SK-N-SH (cell line): ENCODE measurements around the gene EBLN1. TPM values are rescaled to one million over a fixed set of nuclear protein-coding genes. Genes with fewer than 3 reads are reported as not detected.

Source experiments
- CTCF ChIA-PET: fragments of 300-600, 350-600 bp; formaldehyde crosslinking; extraction: SDS; loops from one replicate; lab custom pipeline; 2021; lab: Yijun Ruan, JAX
- POLR2A ChIA-PET: fragments of 350-600 bp; sonication (Branson Sonifier 250); formaldehyde crosslinking; extraction: SDS; loops from one replicate; lab custom pipeline; 2020; ENCODE audit warnings: antibody characterized with exemption, inconsistent platforms; lab: Yijun Ruan, JAX
- DNase-seq: peaks from one replicate; pipeline ENCODE4 v3.0.0; 2012
- H2AFZ ChIP-seq: fragments of 200-600 bp; sonication (generic); 2 replicates; pipeline ENCODE4 v1.8.1; 2016; ENCODE audit warnings: antibody characterized with exemption, mild to moderate bottlenecking, low read depth
- H3F3A ChIP-seq: fragments of 200-600 bp; sonication (generic); replicated peaks from 2 replicates; pipeline ENCODE3; 2016; ENCODE audit warnings: antibody characterized with exemption, mild to moderate bottlenecking; ENCODE audit not compliant: insufficient read depth
- H3K27ac ChIP-seq, 2 experiments: fragments of 200-500 bp in 1 of 2; fragments of 200-600 bp in 1 of 2; sonication (Bioruptor generic) in 1 of 2; sonication (generic), shearing (Covaris generic) in 1 of 2; 2 replicates each; pipeline versions ENCODE4 v1.5.1 to v1.6.1; 2014 to 2016; ENCODE audit warnings: low read depth in 2 of 2, inconsistent platforms in 1 of 2, low read length in 1 of 2, mild to moderate bottlenecking in 1 of 2, mixed read lengths in 1 of 2
- H3K27me3 ChIP-seq: fragments of 200-600 bp; sonication (generic), shearing (Covaris generic); 2 replicates; pipeline ENCODE4 v1.6.1; 2016; ENCODE audit warnings: mixed run types; ENCODE audit not compliant: insufficient read depth
- H3K36me3 ChIP-seq, 2 experiments: fragments of 200-500 bp in 1 of 2; fragments of 200-600 bp in 1 of 2; sonication (Bioruptor generic) in 1 of 2; sonication (generic) in 1 of 2; replicated peaks in 1 of 2; 2 replicates each; pipeline versions ENCODE3 to v1.5.1; 2014 to 2016; ENCODE audit warnings: low read length in 1 of 2, mild to moderate bottlenecking in 1 of 2; ENCODE audit not compliant: insufficient read depth in 2 of 2, control insufficient read depth in 1 of 2
- H3K4me1 ChIP-seq, 2 experiments: fragments of 200-500 bp in 1 of 2; fragments of 200-600 bp in 1 of 2; sonication (Bioruptor generic) in 1 of 2; sonication (generic), shearing (Covaris generic) in 1 of 2; 2 replicates each; pipeline versions ENCODE4 v1.5.1 to v1.6.1; 2014 to 2016; ENCODE audit warnings: low read depth in 1 of 2, low read length in 1 of 2, mixed run types in 1 of 2; ENCODE audit not compliant: insufficient read depth in 2 of 2, control insufficient read depth in 1 of 2
- H3K4me2 ChIP-seq: fragments of 200-600 bp; sonication (generic), shearing (Covaris generic); 2 replicates; pipeline ENCODE4 v1.6.1; 2017; ENCODE audit warnings: mixed run types
- H3K4me3 ChIP-seq, 2 experiments: fragments of 200-500 bp in 1 of 2; fragments of 200-600 bp in 1 of 2; sonication (Bioruptor generic) in 1 of 2; sonication (generic), shearing (Covaris generic) in 1 of 2; 2 replicates each; pipeline versions ENCODE4 v1.5.1 to v1.8.1; 2014 to 2016; ENCODE audit warnings: low read depth in 2 of 2, inconsistent platforms in 1 of 2, low read length in 1 of 2, mild to moderate bottlenecking in 1 of 2, mixed read lengths in 1 of 2, moderate library complexity in 1 of 2
- H3K79me2 ChIP-seq: fragments of 200-600 bp; sonication (generic); 2 replicates; pipeline ENCODE4 v1.8.1; 2017; ENCODE audit warnings: mild to moderate bottlenecking; ENCODE audit not compliant: insufficient read depth
- H3K9ac ChIP-seq: fragments of 200-600 bp; sonication (generic); 2 replicates; pipeline ENCODE4 v1.6.1; 2017; ENCODE audit warnings: mixed run types
- H3K9me2 ChIP-seq: fragments of 200-600 bp; sonication (generic); 2 replicates; pipeline ENCODE4 v1.6.1; 2017; ENCODE audit warnings: mixed run types
- H3K9me3 ChIP-seq: fragments of 200-600 bp; sonication (generic); 2 replicates; pipeline ENCODE4 v1.6.1; 2017; ENCODE audit warnings: mixed run types, mild to moderate bottlenecking, moderate library complexity
- H4K20me1 ChIP-seq: fragments of 200-600 bp; sonication (generic); 2 replicates; pipeline ENCODE4 v1.6.1; 2017; ENCODE audit warnings: mild to moderate bottlenecking, mixed run types; ENCODE audit not compliant: insufficient read depth
- CHD2 ChIP-seq: fragments of 150-350 bp; IDR thresholded peaks from 2 replicates; pipeline ENCODE4 v1.6.1; 2018; ENCODE audit warnings: low read length; ENCODE audit not compliant: partially characterized antibody
- EP300 ChIP-seq, 2 experiments: IDR thresholded peaks; 2 replicates each; pipeline versions ENCODE4 v1.4.0 to v1.6.1; 2012; ENCODE audit warnings: borderline replicate concordance in 1 of 2, low read depth in 1 of 2, low read length in 1 of 2
- EZH2phosphoT487 ChIP-seq: fragments of 200-600 bp; sonication (generic); IDR thresholded peaks from 2 replicates; pipeline ENCODE4 v1.6.1; 2017; ENCODE audit warnings: low read depth, mixed run types, mild to moderate bottlenecking, antibody characterized with exemption, moderate library complexity, borderline replicate concordance
- FOSL2 ChIP-seq: IDR thresholded peaks from 2 replicates; pipeline ENCODE4 v1.4.0; 2012; ENCODE audit warnings: low read depth, mild to moderate bottlenecking, moderate library complexity, borderline replicate concordance
- FOXJ3 ChIP-seq: sonication (generic); formaldehyde crosslinking; IDR thresholded peaks from 2 replicates; pipeline ENCODE4 v1.5.1; 2020; ENCODE audit warnings: mild to moderate bottlenecking, missing genetic modification reagents
- FOXM1 ChIP-seq: IDR thresholded peaks from 2 replicates; pipeline ENCODE4 v1.4.0; 2012; ENCODE audit warnings: low read depth, mild to moderate bottlenecking
- GATA2 ChIP-seq: sonication (generic); formaldehyde crosslinking; IDR thresholded peaks from 2 replicates; pipeline ENCODE4 v1.5.0; 2020; ENCODE audit warnings: mild to moderate bottlenecking, missing genetic modification reagents
- JUND ChIP-seq: IDR thresholded peaks from 2 replicates; pipeline ENCODE4 v1.4.0; 2012
- NFIC ChIP-seq: IDR thresholded peaks from 2 replicates; pipeline ENCODE4 v1.4.0; 2012; ENCODE audit warnings: borderline replicate concordance
- NRF1 ChIP-seq: IDR thresholded peaks from 2 replicates; pipeline ENCODE4 v1.6.1; 2012; ENCODE audit warnings: low read depth, mild to moderate bottlenecking, low read length
- RFX5 ChIP-seq: IDR thresholded peaks from 2 replicates; pipeline ENCODE4 v1.6.1; 2012; ENCODE audit warnings: mild to moderate bottlenecking, improper control_type of control experiment, low read length
- SIN3A ChIP-seq: IDR thresholded peaks from 2 replicates; pipeline ENCODE4 v1.6.1; 2012; ENCODE audit warnings: low read depth, mild to moderate bottlenecking, low read length, moderate library complexity, borderline replicate concordance
- WGBS: methylation state at CpG from one replicate; pipeline ENCODE4 v1.1.6; 2017; ENCODE audit warnings: low lambda C conversion rate; 5-methylcytosine and 5-hydroxymethylcytosine counted together
- polyA plus RNA-seq, 3 experiments: library from polyadenylated mRNA; depleted of rRNA; stranded (reverse); fragments of >200 nt; gene quantifications; 2 replicates each; pipeline ENCODE4 v1.2.3, GENCODE V29; 2012
- TF ChIP-seq, protein P1 (sequence below): IDR thresholded peaks from 2 replicates; pipeline ENCODE4 v1.6.1; 2012; ENCODE audit warnings: mild to moderate bottlenecking, low read depth, low read length, moderate library complexity
- TF ChIP-seq, protein P2 (sequence below): fragments of 200-600 bp; sonication (generic); IDR thresholded peaks from 2 replicates; pipeline ENCODE4 v1.6.1; 2017; ENCODE audit warnings: antibody characterized with exemption, mild to moderate bottlenecking, moderate library complexity
- TF ChIP-seq, protein P3 (sequence below): fragments of 150-350 bp; IDR thresholded peaks from 2 replicates; pipeline ENCODE4 v1.6.1; 2017; ENCODE audit warnings: antibody characterized with exemption, low read length, low read depth, borderline replicate concordance
- TF ChIP-seq, protein P4 (sequence below): IDR thresholded peaks from 2 replicates; pipeline ENCODE4 v1.4.0; 2012; ENCODE audit warnings: low read depth, borderline replicate concordance

EBLN1 gene
- polyA plus RNA-seq, 1 of the 3 experiments (the other 2 are of a cell fraction), result not detected

- no peak for TF ChIP-seq JUND
- TF ChIP-seq, protein P1, sequence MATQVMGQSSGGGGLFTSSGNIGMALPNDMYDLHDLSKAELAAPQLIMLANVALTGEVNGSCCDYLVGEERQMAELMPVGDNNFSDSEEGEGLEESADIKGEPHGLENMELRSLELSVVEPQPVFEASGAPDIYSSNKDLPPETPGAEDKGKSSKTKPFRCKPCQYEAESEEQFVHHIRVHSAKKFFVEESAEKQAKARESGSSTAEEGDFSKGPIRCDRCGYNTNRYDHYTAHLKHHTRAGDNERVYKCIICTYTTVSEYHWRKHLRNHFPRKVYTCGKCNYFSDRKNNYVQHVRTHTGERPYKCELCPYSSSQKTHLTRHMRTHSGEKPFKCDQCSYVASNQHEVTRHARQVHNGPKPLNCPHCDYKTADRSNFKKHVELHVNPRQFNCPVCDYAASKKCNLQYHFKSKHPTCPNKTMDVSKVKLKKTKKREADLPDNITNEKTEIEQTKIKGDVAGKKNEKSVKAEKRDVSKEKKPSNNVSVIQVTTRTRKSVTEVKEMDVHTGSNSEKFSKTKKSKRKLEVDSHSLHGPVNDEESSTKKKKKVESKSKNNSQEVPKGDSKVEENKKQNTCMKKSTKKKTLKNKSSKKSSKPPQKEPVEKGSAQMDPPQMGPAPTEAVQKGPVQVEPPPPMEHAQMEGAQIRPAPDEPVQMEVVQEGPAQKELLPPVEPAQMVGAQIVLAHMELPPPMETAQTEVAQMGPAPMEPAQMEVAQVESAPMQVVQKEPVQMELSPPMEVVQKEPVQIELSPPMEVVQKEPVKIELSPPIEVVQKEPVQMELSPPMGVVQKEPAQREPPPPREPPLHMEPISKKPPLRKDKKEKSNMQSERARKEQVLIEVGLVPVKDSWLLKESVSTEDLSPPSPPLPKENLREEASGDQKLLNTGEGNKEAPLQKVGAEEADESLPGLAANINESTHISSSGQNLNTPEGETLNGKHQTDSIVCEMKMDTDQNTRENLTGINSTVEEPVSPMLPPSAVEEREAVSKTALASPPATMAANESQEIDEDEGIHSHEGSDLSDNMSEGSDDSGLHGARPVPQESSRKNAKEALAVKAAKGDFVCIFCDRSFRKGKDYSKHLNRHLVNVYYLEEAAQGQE, result no peak
- TF ChIP-seq RFX5, result no peak
- no peak for TF ChIP-seq NFIC
- no peak for TF ChIP-seq EP300 (IDR thresholded peaks at IDR 0.05; ENCODE audit: borderline replicate concordance in 1 of 2, low read depth in 1 of 2, low read length in 1 of 2)
- TF ChIP-seq, protein P2, sequence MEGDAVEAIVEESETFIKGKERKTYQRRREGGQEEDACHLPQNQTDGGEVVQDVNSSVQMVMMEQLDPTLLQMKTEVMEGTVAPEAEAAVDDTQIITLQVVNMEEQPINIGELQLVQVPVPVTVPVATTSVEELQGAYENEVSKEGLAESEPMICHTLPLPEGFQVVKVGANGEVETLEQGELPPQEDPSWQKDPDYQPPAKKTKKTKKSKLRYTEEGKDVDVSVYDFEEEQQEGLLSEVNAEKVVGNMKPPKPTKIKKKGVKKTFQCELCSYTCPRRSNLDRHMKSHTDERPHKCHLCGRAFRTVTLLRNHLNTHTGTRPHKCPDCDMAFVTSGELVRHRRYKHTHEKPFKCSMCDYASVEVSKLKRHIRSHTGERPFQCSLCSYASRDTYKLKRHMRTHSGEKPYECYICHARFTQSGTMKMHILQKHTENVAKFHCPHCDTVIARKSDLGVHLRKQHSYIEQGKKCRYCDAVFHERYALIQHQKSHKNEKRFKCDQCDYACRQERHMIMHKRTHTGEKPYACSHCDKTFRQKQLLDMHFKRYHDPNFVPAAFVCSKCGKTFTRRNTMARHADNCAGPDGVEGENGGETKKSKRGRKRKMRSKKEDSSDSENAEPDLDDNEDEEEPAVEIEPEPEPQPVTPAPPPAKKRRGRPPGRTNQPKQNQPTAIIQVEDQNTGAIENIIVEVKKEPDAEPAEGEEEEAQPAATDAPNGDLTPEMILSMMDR, result no peak
- TF ChIP-seq CHD2, result no peak
- no peak for TF ChIP-seq GATA2 (CRISPR knock-in tag)
- TF ChIP-seq NRF1, result no peak
- no peak for TF ChIP-seq FOXJ3 (CRISPR knock-in tag)
- TF ChIP-seq EZH2phosphoT487, result no peak
- no peak for TF ChIP-seq FOXM1
- TF ChIP-seq, protein P3, sequence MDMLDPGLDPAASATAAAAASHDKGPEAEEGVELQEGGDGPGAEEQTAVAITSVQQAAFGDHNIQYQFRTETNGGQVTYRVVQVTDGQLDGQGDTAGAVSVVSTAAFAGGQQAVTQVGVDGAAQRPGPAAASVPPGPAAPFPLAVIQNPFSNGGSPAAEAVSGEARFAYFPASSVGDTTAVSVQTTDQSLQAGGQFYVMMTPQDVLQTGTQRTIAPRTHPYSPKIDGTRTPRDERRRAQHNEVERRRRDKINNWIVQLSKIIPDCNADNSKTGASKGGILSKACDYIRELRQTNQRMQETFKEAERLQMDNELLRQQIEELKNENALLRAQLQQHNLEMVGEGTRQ, result no peak
- TF ChIP-seq FOSL2, result no peak
- TF ChIP-seq, protein P4, sequence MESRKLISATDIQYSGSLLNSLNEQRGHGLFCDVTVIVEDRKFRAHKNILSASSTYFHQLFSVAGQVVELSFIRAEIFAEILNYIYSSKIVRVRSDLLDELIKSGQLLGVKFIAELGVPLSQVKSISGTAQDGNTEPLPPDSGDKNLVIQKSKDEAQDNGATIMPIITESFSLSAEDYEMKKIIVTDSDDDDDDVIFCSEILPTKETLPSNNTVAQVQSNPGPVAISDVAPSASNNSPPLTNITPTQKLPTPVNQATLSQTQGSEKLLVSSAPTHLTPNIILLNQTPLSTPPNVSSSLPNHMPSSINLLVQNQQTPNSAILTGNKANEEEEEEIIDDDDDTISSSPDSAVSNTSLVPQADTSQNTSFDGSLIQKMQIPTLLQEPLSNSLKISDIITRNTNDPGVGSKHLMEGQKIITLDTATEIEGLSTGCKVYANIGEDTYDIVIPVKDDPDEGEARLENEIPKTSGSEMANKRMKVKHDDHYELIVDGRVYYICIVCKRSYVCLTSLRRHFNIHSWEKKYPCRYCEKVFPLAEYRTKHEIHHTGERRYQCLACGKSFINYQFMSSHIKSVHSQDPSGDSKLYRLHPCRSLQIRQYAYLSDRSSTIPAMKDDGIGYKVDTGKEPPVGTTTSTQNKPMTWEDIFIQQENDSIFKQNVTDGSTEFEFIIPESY, result no peak
- no peak for TF ChIP-seq SIN3A
- Histone ChIP-seq H3K9me3 (no peaks in the 10 kb centered on the region), H3K9me2 (no peaks in the 10 kb centered on the region), H3K36me3 (no peaks in the 10 kb centered on the region), H3K27ac (no peak overlapping the region), H3K27me3 (no peaks in the 10 kb centered on the region), H3K4me3 (no peak overlapping the region), H3F3A (no peaks in the 10 kb centered on the region), H4K20me1 (no peaks in the 10 kb centered on the region), H3K4me2 (no peak overlapping the region), H3K4me1 (no peaks in the 10 kb centered on the region), H3K9ac (no peak overlapping the region), H3K79me2 (no peaks in the 10 kb centered on the region), H2AFZ (no peak overlapping the region)
- WGBS, result 70% methylated on average over 5 of the region's 5 CpGs
- ChIA-PET CTCF (interaction anchor here (1.0 kb wide), 1 partner anchor 231 kb away, joined by 3 read pairs; no protein-coding TSS in a partner anchor), POLR2A (no interaction called here)
- DNase-seq, result no peak
These were observed 4.7 kb upstream of the EBLN1 start for GRCh38 chr10:22222236-22223190.
